Stimulated activated CD8-positive, alpha-beta memory T cell treated with anti-CD3 and anti-CD28 coated beads, Interleukin-15, amount 100 ng/mL, for 24 hours (primary cell): ENCODE data around the gene TPO.
"Not testable (repeated sequence)": the region's sequence is repeated elsewhere in the genome, so short reads cannot be mapped to it uniquely, and the experiment has no call there.

Source experiments
- DNase-seq: peaks from one replicate; pipeline ENCODE4 v3.0.0-alpha.2; 2020; ENCODE audit warnings: low read depth

TPO gene

DNA sequence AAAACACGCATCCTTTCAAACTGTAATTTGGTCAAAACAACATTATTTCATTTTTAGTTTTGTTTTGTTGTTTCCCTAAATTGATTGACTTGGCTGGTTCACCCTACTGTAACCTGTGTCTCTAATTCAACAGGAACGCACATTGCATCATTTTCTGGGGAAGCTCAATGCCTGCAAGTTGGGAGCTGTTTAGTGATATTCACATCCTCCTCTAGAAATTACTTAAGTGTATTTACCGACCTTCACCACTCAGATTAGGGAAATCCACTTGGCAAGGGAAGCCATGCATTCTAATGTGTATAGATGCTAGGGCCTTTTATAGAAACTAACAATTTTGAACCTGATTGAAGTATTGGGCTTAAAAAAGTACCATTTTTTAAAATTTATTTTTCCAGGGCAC, 7.3 kb upstream of the TPO start:
- DNase-seq, result no peak

- no peak for DNase-seq
These were observed 6.8 kb upstream of the TPO start for GRCh38 chr2:1406434-1406833.

DNA sequence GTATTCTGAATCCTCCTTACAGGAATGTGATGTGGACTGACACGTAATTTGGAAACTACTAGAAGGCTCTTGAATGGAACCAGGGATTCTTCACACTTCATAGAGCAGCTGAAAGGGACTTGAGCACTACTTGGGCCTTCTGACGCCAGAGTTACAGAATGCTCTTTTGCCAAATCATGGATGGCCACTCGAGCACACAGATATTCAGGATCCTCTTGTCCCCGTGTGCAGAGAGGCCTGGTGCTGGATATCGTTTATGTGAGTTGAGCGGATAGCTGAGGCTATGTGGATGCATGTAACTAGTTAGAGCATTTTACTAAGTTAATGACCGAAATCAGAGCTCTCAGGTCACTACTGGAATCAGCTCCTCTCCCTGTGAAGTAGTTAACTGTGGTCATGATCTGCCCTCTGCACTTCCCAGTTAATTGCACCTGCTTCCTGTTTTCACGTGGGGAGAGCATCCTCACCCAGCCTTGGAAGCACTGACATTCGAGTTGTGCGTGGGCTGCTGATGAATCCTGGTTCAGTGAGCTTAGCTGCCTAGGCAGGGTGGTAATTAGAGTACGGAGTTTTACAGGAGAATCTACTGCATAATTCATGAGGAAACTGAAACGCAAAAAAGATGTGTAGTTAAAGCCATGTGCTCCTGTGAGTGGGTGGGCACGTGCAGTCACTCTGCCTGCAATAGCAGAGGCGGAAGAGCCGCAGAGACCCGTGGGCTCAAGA, 5.2 kb upstream of the TPO start:
- no peak for DNase-seq

DNA sequence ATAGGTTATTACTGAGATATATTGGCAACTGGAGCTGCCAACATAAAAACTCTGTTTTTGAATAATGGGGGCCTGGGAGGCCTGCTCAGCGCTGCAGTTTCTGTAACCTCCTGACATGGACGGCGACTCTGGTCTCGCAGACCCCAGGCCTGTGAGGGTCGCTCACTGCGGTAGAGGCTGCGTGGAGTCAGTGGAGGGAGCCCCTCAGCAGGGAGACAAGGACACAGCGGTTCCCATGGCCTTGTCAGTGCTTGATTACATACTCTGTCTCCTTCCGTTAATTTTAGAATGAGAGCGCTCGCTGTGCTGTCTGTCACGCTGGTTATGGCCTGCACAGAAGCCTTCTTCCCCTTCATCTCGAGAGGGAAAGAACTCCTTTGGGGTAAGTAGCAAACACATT, 858 bp downstream of the TPO start:
- DNase-seq, result no peak

GRCh38 chr2:1414901-1415300, 1.6 kb downstream of the TPO start:
- DNase-seq, result not testable (repeated sequence)

DNA sequence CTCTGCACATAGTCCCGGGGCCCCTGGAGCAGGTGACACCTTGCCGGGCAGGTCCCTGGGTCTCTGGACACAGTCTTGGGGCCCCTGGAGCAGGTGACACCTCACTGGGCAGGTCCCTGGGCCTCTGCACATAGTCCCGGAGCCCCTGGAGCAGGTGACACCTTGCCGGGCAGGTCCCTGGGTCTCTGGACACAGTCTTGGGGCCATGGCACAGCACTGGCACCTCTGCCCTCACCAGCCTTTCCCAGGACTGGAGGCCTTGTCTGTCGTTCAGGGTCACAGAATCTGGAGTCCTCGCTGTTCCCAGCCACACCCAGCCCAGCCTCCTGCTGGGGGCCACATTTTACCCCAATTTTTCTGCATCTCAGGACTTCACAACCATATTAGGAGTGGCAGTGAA, 2.2 kb downstream of the TPO start:
- DNase-seq, result no peak

GRCh38 chr2:1418566-1418965, 5.3 kb downstream of the TPO start:
- no peak for DNase-seq

- no peak for DNase-seq
These were observed 7.7 kb downstream of the TPO start for GRCh38 chr2:1420746-1421480.

- DNase-seq, result no peak
These were observed 8.5 kb downstream of the TPO start for GRCh38 chr2:1421731-1422130.

- DNase-seq, result no peak
These were observed 8.9 kb downstream of the TPO start for GRCh38 chr2:1422131-1422530.

GRCh38 chr2:1422716-1423285, 9.5 kb downstream of the TPO start:
- no peak for DNase-seq

- no peak for DNase-seq
These were observed 13.8 kb downstream of the TPO start for GRCh38 chr2:1427086-1427485.

GRCh38 chr2:1429895-1430294, 16.6 kb downstream of the TPO start:
- DNase-seq, result no peak

DNA sequence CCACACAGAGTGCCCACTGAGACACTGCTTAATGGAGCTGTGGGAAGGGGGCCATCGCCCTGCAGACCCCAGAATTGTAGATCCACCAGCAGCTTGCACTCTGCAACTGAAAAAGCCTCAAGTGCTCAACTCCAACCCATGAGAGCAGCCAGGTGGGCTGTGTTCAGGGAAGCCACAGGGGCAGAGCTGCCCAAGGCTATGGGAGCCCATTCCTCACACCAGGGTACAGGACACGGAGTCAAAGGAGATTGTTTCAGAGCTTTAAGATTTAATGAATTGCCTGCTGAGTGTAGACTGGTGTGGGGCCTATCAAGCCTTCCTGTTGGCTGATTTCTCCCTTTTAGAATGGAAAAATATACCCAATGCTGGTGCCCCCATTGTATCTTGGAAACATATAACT, 17.2 kb downstream of the TPO start:
- DNase-seq, result no peak

- no peak for DNase-seq
These were observed 18.7 kb downstream of the TPO start for GRCh38 chr2:1431886-1432400.

DNA sequence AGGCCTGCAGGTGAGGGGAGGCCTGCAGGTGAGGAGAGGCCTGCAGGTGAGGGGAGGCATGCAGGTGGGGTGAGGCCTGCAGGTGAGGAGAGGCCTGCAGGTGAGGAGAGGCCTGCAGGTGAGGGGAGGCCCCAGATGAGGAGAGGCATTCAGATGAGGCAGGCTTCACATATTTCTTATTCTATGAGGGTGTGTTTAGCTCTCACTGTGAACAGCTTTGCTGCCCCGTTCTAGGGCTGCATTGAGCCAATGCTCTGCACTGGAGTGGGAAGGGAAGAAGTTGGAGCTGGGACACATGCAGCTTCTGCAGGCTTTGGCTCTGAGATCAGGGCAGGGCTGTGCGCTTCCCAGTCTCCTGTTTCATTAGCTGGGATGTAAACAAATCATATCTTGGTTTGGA, 19.5 kb downstream of the TPO start:
- no peak for DNase-seq

DNA sequence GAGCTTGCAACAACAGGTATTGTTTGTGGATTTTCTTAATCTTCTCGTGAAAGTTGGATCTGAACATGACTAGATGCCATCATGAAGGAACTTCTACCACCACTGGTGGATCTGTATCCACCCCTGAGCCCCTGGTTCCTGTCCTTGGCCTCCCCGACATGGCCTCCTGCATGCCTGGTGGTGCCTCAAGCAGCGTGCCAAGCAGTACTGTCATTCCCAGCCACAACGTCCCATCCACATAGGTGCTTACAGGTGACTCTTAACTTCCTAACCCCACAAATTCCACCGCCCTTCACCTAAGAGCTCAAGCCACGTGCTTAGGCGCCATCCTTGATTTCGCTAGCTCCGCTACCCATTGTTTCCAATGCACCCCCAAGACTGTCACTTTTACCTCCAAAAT, 23.1 kb downstream of the TPO start:
- no peak for DNase-seq

- no peak for DNase-seq
These were observed 23.8 kb downstream of the TPO start for GRCh38 chr2:1437101-1437500.

GRCh38 chr2:1437537-1437936, 24.3 kb downstream of the TPO start:
- DNase-seq, result no peak

DNA sequence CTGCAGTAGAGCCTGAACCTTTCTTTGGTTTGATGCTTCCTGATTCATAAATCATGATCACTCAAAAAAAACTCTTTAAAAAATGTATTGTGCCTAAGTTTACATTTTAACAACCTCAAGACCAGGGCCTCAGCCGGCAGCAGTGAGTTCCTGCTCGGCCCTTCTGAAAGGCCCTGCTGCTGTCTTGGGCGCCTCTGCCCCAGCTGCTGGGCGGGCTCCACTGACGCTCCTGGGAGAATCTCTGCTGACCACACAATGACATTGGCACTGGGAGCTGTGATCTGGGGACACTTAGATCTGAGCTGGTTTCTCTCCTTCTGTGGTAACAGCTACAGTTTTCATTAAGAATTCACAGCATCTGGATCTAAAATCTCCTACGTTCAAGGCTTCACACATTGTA, 25.7 kb downstream of the TPO start:
- no peak for DNase-seq

DNA sequence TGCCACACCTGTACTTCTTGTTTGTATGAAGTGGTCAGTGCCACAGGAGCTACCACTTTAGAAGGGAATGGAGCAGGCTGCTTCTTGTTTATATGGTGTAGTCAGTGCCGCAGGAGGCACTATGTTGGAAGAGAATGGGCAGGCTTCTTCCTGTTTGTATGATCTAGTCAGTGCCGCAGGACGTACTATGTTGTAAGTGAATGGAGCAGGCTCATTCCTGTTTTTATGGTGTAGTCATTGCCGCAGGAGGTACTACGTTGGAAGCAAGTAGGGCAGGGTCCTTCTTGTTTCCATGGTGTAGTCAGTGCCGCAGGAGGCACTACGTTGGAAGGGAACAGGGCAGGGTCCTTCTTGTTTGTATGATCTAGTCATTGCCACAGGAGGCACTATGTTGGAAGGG, 27.3 kb downstream of the TPO start:
- no peak for DNase-seq

DNA sequence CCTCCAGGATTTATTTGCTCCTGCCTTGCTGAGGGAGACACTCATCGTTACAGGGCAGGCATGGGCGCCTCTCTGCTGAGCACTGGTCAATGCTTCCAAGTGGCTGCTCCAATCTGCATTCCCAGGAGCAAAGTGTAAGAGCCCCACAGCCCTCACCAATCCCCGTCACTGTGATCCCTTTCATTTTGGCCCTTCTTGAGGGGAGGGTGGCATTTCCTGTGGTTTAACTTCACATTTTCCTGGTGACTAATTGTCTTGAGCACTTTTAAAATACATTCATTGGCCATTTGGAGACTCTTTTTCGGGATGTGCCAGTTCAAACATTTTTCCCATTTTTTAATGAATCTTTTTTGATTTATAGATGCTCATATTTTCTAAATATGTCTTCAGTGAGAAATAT, 33.0 kb downstream of the TPO start:
- no peak for DNase-seq

DNA sequence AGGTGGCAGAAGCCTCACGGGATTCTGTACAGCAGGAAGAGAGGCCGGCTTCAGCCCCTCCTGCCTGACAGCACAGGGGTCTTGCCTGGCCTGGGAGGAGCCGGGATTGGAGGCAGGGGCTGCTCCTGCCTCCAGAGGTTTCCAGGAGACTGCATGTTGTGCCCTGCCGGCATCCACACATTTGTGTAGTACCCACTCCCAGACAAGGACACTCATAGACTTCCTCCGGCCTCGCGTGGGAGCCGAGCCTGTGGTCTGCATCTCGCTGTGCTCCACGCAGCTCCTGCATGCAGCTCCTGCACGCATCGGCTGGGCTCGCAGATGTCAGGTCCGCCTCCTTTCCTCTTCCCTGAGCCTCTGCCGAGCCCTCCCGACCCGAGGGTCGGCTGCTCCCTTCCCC, 34.7 kb downstream of the TPO start:
- no peak for DNase-seq
